ENCODE data around the gene PTPRM.

The PTPRM gene

GRCh38 chr18:7584646-7585275 lies 17.6 kb downstream of the PTPRM start:
- Histone ChIP-seq H3K27ac (peak overlapping the region in 1 of 2 donors; percentile 52), H3K9me3 (no peaks in the 10 kb centered on the region), H3K4me3 (no peak overlapping the region), H3K27me3 (no peaks in the 10 kb centered on the region), H3K36me3 (no peaks in the 10 kb centered on the region), H3K4me1 (peaks cover 0 to 37% (median 10%) of the 10 kb centered on the region in 4 donors)
- no peak for DNase-seq
- no peak for TF ChIP-seq CTCF (IDR thresholded peaks at IDR 0.05)
- intact Hi-C loops (cut with DNase I; ENCODE audit: low total_unique reads) = no loop called here

GRCh38 chr18:7585276-7585670 lies 18.2 kb downstream of the PTPRM start:
- intact Hi-C loops (cut with DNase I; ENCODE audit: low total_unique reads) = no loop called here

GRCh38 chr18:7586379-7586778 lies 19.3 kb downstream of the PTPRM start:
- Histone ChIP-seq H3K36me3 (no peaks in the 10 kb centered on the region), H3K27me3 (no peaks in the 10 kb centered on the region), H3K4me3 (no peak overlapping the region), H3K9me3 (no peaks in the 10 kb centered on the region), H3K27ac (peak overlapping the region in 1 of 2 donors; percentile 52), H3K4me1 (peaks cover 0 to 46% (median 10%) of the 10 kb centered on the region in 4 donors)
- no peak for DNase-seq
- intact Hi-C loops (cut with DNase I; ENCODE audit: low total_unique reads) = no loop called here
- no peak for TF ChIP-seq CTCF (IDR thresholded peaks at IDR 0.05)

More at GRCh38 chr18:7585276-7585670, 18.2 kb downstream of the PTPRM start:
- no peak for TF ChIP-seq CTCF (IDR thresholded peaks at IDR 0.05)
- Histone ChIP-seq H3K27ac (peak overlapping the region in 1 of 2 donors; percentile 52), H3K27me3 (no peaks in the 10 kb centered on the region), H3K4me1 (peaks cover 0 to 36% (median 10%) of the 10 kb centered on the region in 4 donors), H3K4me3 (no peak overlapping the region), H3K36me3 (no peaks in the 10 kb centered on the region), H3K9me3 (no peaks in the 10 kb centered on the region)
- no peak for DNase-seq

- no peaks in the 10 kb centered on the region for H3K9me3 ChIP-seq
- H3K27ac ChIP-seq = no peak overlapping the region
- H3K4me3 ChIP-seq = no peak overlapping the region
- intact Hi-C loops (cut with DNase I; ENCODE audit: low total_unique reads) = loop anchor here (5.0 kb wide), 1 partner anchor 554 kb away; no protein-coding TSS in a partner anchor
- H3K36me3 ChIP-seq = no peaks in the 10 kb centered on the region
- peaks cover 0 to 19% (median 0%) of the 10 kb centered on the region in 4 donors for H3K4me1 ChIP-seq
- DNase-seq = no peak
- H3K27me3 ChIP-seq = no peaks in the 10 kb centered on the region
- TF ChIP-seq CTCF (IDR thresholded peaks at IDR 0.05) = no peak
Observed at GRCh38 chr18:7590826-7591560, 23.9 kb downstream of the PTPRM start.

- H3K9me3 ChIP-seq = no peaks in the 10 kb centered on the region
- peaks cover 0 to 12% (median 0%) of the 10 kb centered on the region in 4 donors for H3K4me1 ChIP-seq
- DNase-seq = no peak
- no peaks in the 10 kb centered on the region for H3K36me3 ChIP-seq
- no peak overlapping the region for H3K4me3 ChIP-seq
- intact Hi-C loops (cut with DNase I; ENCODE audit: low total_unique reads) = loop anchor here (5.0 kb wide), 1 partner anchor 555 kb away; no protein-coding TSS in a partner anchor
- H3K27ac ChIP-seq = no peak overlapping the region
- TF ChIP-seq CTCF (IDR thresholded peaks at IDR 0.05) = no peak
- no peaks in the 10 kb centered on the region for H3K27me3 ChIP-seq
Observed at GRCh38 chr18:7592305-7593071, 25.4 kb downstream of the PTPRM start.

All from tibial artery (tissue), 4 donors.